Measurements from ENCODE around the gene TRAPPC2L. TPM values are rescaled to one million over a fixed set of nuclear protein-coding genes. Genes with fewer than 3 reads are reported as not detected.

Gene TRAPPC2L
- total RNA-seq, 5 donors from 2014 or later (not counting 1 experiment from before 2014, with no cell fraction given) = 45.6 to 61.1 (median 57.5) TPM

DNA sequence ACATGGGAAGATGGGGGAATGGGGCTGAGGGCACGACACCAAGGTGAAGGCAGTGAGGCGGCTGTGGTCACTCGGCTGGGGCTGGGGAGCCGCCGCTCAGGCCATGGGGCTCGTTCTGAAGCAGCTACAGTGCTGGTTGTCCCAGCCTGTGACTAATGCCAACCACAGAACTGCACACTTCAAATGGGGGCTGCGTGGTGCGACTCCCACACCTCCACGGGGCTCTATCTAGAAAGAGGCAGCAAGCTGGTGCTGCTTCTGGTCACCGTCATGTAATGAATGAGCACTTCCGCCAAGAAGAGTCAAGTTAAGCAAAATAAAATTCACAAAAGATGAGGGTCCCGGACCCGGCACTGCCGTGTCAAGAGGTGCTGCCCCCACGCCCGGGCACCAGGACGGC, 20.1 kb upstream of the TRAPPC2L start:
- no peaks in the 10 kb centered on the region for H3K9me3 Mint-ChIP-seq
- no peaks in the 10 kb centered on the region for H3K4me1 ChIP-seq (ENCODE audit: control insufficient read depth in 1 of 2, extremely low read depth in 1 of 2, insufficient read depth in 2 of 2, low read length in 2 of 2)
- POLR2A ChIA-PET = no interaction called here

DNA sequence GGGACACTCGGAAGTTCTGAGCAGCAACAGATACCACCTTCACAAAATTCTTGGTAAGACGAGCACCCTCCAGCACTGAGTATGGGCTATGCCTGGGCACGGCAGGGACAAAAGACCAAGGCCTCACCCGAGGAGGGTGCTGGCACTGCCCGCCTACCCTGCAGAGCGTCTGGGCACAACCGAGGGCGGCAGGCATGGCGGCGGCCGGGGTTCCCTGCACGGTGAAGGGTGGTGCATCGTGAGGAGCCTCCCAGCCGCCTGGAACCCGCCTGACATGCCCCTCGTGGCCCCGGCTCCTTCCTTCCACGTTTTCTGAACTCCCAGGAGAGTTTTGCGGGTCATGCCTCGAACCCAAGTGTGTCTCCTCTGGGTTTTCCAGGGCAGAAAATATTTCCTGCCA, 19.1 kb upstream of the TRAPPC2L start:
- POLR2A ChIA-PET = no interaction called here
- WGBS (ENCODE audit: insufficient coverage) = 90% methylated on average over 20 of the region's 20 CpGs
- Mint-ChIP-seq H3K4me3 (no peak overlapping the region), H3K27me3 (no peaks in the 10 kb centered on the region), H3K36me3 (peaks cover 7% of the 10 kb centered on the region), H3K27ac (no peak overlapping the region), H3K4me1 (no peaks in the 10 kb centered on the region), H3K9me3 (no peaks in the 10 kb centered on the region)
- H3K9me3 ChIP-seq = no peaks in the 10 kb centered on the region
- DNase-seq (no peak), ATAC-seq (replicated peaks in 1 of 4) (no peak)
- no peak overlapping the region for H3K27ac ChIP-seq (ENCODE audit: low read length)
- H3K4me3 ChIP-seq (ENCODE audit: control insufficient read depth in 1 of 2, extremely low read depth in 1 of 2, low read length in 1 of 2) = no peak overlapping the region
- CTCF ChIA-PET = no interaction called here
- H3K36me3 ChIP-seq (ENCODE audit: control insufficient read depth in 2 of 2, extremely low read depth in 1 of 2, insufficient read depth in 1 of 2, low read length in 1 of 2) = peaks cover 0 to 28% of the 10 kb centered on the region in 2 donors
- H3K27me3 ChIP-seq (replicated peaks in 1 of 2; ENCODE audit: control insufficient read depth in 2 of 2, extremely low read depth in 1 of 2, insufficient read depth in 2 of 2, low read length in 1 of 2) = no peaks in the 10 kb centered on the region
- H3K4me1 ChIP-seq (ENCODE audit: control insufficient read depth in 1 of 2, extremely low read depth in 1 of 2, insufficient read depth in 2 of 2, low read length in 2 of 2) = no peaks in the 10 kb centered on the region

More for the DNA sequence above, 20.1 kb upstream of the TRAPPC2L start:
- H3K27ac Mint-ChIP-seq = no peak overlapping the region
- no peaks in the 10 kb centered on the region for H3K27me3 ChIP-seq (replicated peaks in 1 of 2; ENCODE audit: control insufficient read depth in 2 of 2, extremely low read depth in 1 of 2, insufficient read depth in 2 of 2, low read length in 1 of 2)
- WGBS (ENCODE audit: insufficient coverage) = 79% methylated on average over 14 of the region's 17 CpGs
- H3K4me3 ChIP-seq (ENCODE audit: control insufficient read depth in 1 of 2, extremely low read depth in 1 of 2, low read length in 1 of 2) = no peak overlapping the region
- H3K36me3 ChIP-seq (ENCODE audit: control insufficient read depth in 2 of 2, extremely low read depth in 1 of 2, insufficient read depth in 1 of 2, low read length in 1 of 2) = peaks cover 0 to 26% of the 10 kb centered on the region in 2 donors
- no peaks in the 10 kb centered on the region for H3K4me1 Mint-ChIP-seq
- CTCF ChIA-PET = no interaction called here
- no peak overlapping the region for H3K27ac ChIP-seq (ENCODE audit: low read length)
- no peaks in the 10 kb centered on the region for H3K9me3 ChIP-seq
- no peaks in the 10 kb centered on the region for H3K27me3 Mint-ChIP-seq
- H3K4me3 Mint-ChIP-seq = no peak overlapping the region
- DNase-seq (no peak), ATAC-seq (replicated peaks in 1 of 4) (no peak)
- H3K36me3 Mint-ChIP-seq = peaks cover 7% of the 10 kb centered on the region

DNA sequence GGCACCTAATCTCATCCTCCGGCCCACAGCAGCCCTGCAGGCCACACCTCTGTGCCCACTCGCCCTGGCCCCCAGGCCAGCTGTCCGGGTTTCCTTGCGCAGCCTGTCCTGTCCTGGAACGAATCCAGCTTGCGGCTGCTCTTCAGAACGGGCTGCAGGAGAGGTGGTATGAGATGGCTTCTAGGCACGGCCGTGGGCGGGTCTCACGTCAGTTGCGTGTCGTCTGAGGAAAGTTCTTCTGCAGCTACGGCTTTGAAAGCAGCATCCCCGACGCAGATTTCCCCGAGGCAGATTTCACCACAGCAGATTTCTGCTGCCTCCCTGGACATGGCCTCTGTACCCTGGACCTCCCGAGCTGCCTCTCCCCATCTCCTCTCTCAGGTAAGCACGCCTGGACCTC, 18.4 kb upstream of the TRAPPC2L start:
- no peaks in the 10 kb centered on the region for H3K4me1 Mint-ChIP-seq
- CTCF ChIA-PET = interaction anchor here in 1 of 2 donors (0.7 kb wide), 1 partner anchor 346 kb away, joined by 3 read pairs; no protein-coding TSS in a partner anchor

DNA sequence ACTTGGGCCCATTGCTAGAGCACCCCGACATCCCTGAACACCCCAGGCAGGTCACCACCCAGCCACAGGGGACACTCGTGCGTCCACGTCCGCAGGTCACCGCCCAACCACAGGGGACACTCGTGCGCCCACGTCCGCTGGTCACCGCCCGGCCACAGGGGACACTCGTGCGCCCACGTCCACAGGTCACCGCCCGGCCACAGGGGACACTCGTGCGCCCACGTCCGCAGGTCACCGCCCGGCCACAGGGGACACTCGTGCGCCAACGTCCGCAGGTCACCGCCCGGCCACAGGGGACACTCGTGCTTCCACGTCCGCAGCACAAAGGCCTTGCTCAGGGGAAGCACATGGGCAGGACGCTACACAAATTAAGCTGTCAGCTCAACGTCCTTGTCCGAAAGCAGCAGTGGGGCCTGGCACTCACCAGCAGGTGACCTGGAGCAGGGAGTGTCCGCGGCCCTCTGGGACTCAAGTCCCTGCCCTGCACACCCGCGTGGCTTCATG, 17.8 kb upstream of the TRAPPC2L start:
- Mint-ChIP-seq H3K9me3 (no peaks in the 10 kb centered on the region), H3K36me3 (peaks cover 4% of the 10 kb centered on the region), H3K27me3 (no peaks in the 10 kb centered on the region), H3K4me3 (no peak overlapping the region), H3K4me1 (no peaks in the 10 kb centered on the region), H3K27ac (no peak overlapping the region)
- H3K4me1 ChIP-seq (ENCODE audit: control insufficient read depth in 1 of 2, extremely low read depth in 1 of 2, insufficient read depth in 2 of 2, low read length in 2 of 2) = no peaks in the 10 kb centered on the region
- WGBS (ENCODE audit: insufficient coverage) = 96% methylated on average over 34 of the region's 39 CpGs
- peaks cover 0 to 28% of the 10 kb centered on the region in 2 donors for H3K36me3 ChIP-seq (ENCODE audit: control insufficient read depth in 2 of 2, extremely low read depth in 1 of 2, insufficient read depth in 1 of 2, low read length in 1 of 2)
- ChIA-PET POLR2A (no interaction called here), CTCF (interaction anchor here in 1 of 2 donors (0.7 kb wide), 1 partner anchor 345 kb away, joined by 3 read pairs; no protein-coding TSS in a partner anchor)
- no peak overlapping the region for H3K4me3 ChIP-seq (ENCODE audit: control insufficient read depth in 1 of 2, extremely low read depth in 1 of 2, low read length in 1 of 2)
- no peak overlapping the region for H3K27ac ChIP-seq (ENCODE audit: low read length)
- H3K27me3 ChIP-seq (replicated peaks in 1 of 2; ENCODE audit: control insufficient read depth in 2 of 2, extremely low read depth in 1 of 2, insufficient read depth in 2 of 2, low read length in 1 of 2) = no peaks in the 10 kb centered on the region
- ATAC-seq (replicated peaks in 1 of 4) (no peak), DNase-seq (no peak)
- no peaks in the 10 kb centered on the region for H3K9me3 ChIP-seq

More for the DNA sequence above, 18.4 kb upstream of the TRAPPC2L start:
- Histone ChIP-seq H3K4me3 (ENCODE audit: control insufficient read depth in 1 of 2, extremely low read depth in 1 of 2, low read length in 1 of 2) (no peak overlapping the region), H3K36me3 (ENCODE audit: control insufficient read depth in 2 of 2, extremely low read depth in 1 of 2, insufficient read depth in 1 of 2, low read length in 1 of 2) (peaks cover 0 to 28% of the 10 kb centered on the region in 2 donors), H3K27me3 (replicated peaks in 1 of 2; ENCODE audit: control insufficient read depth in 2 of 2, extremely low read depth in 1 of 2, insufficient read depth in 2 of 2, low read length in 1 of 2) (no peaks in the 10 kb centered on the region), H3K27ac (ENCODE audit: low read length) (no peak overlapping the region), H3K4me1 (ENCODE audit: control insufficient read depth in 1 of 2, extremely low read depth in 1 of 2, insufficient read depth in 2 of 2, low read length in 2 of 2) (no peaks in the 10 kb centered on the region), H3K9me3 (no peaks in the 10 kb centered on the region)
- 89% methylated on average over 14 of the region's 19 CpGs for WGBS (ENCODE audit: insufficient coverage)
- POLR2A ChIA-PET = no interaction called here
- H3K36me3 Mint-ChIP-seq = peaks cover 7% of the 10 kb centered on the region
- no peaks in the 10 kb centered on the region for H3K27me3 Mint-ChIP-seq
- no peak overlapping the region for H3K27ac Mint-ChIP-seq
- no peaks in the 10 kb centered on the region for H3K9me3 Mint-ChIP-seq
- ATAC-seq (replicated peaks in 1 of 4) (no peak), DNase-seq (no peak)
- H3K4me3 Mint-ChIP-seq = no peak overlapping the region

- CTCF ChIA-PET = no interaction called here
- DNase-seq = no peak
- no peaks in the 10 kb centered on the region for H3K9me3 Mint-ChIP-seq
- H3K36me3 Mint-ChIP-seq = peaks cover 4% of the 10 kb centered on the region
- no peak overlapping the region for H3K4me3 ChIP-seq (ENCODE audit: control insufficient read depth in 1 of 2, extremely low read depth in 1 of 2, low read length in 1 of 2)
- no peaks in the 10 kb centered on the region for H3K9me3 ChIP-seq
- H3K36me3 ChIP-seq (ENCODE audit: control insufficient read depth in 2 of 2, extremely low read depth in 1 of 2, insufficient read depth in 1 of 2, low read length in 1 of 2) = peaks cover 0 to 26% of the 10 kb centered on the region in 2 donors
- H3K4me1 ChIP-seq (ENCODE audit: control insufficient read depth in 1 of 2, extremely low read depth in 1 of 2, insufficient read depth in 2 of 2, low read length in 2 of 2) = no peaks in the 10 kb centered on the region
- H3K27ac ChIP-seq (ENCODE audit: low read length) = no peak overlapping the region
- H3K27me3 ChIP-seq (replicated peaks in 1 of 2; ENCODE audit: control insufficient read depth in 2 of 2, extremely low read depth in 1 of 2, insufficient read depth in 2 of 2, low read length in 1 of 2) = no peaks in the 10 kb centered on the region
- 97% methylated on average over 16 of the region's 24 CpGs for WGBS (ENCODE audit: insufficient coverage)
- no peak overlapping the region for H3K27ac Mint-ChIP-seq
- POLR2A ChIA-PET = no interaction called here
- no peaks in the 10 kb centered on the region for H3K4me1 Mint-ChIP-seq
- no peak overlapping the region for H3K4me3 Mint-ChIP-seq
- H3K27me3 Mint-ChIP-seq = no peaks in the 10 kb centered on the region
- no peak for ATAC-seq (replicated peaks in 1 of 4)
Observed at GRCh38 chr16:88839745-88840599, 17.0 kb upstream of the TRAPPC2L start.

- Histone ChIP-seq H3K27ac (ENCODE audit: low read length) (no peak overlapping the region), H3K27me3 (replicated peaks in 1 of 2; ENCODE audit: control insufficient read depth in 2 of 2, extremely low read depth in 1 of 2, insufficient read depth in 2 of 2, low read length in 1 of 2) (no peaks in the 10 kb centered on the region), H3K4me3 (ENCODE audit: control insufficient read depth in 1 of 2, extremely low read depth in 1 of 2, low read length in 1 of 2) (no peak overlapping the region), H3K36me3 (ENCODE audit: control insufficient read depth in 2 of 2, extremely low read depth in 1 of 2, insufficient read depth in 1 of 2, low read length in 1 of 2) (peaks cover 0 to 25% of the 10 kb centered on the region in 2 donors), H3K4me1 (ENCODE audit: control insufficient read depth in 1 of 2, extremely low read depth in 1 of 2, insufficient read depth in 2 of 2, low read length in 2 of 2) (no peaks in the 10 kb centered on the region), H3K9me3 (no peaks in the 10 kb centered on the region)
- ATAC-seq (replicated peaks in 1 of 4) = no peak
- Mint-ChIP-seq H3K27me3 (no peaks in the 10 kb centered on the region), H3K4me1 (no peaks in the 10 kb centered on the region), H3K36me3 (peaks cover 4% of the 10 kb centered on the region), H3K4me3 (no peak overlapping the region), H3K27ac (no peak overlapping the region), H3K9me3 (no peaks in the 10 kb centered on the region)
- DNase-seq = no peak
- ChIA-PET CTCF (no interaction called here), POLR2A (no interaction called here)
- WGBS (ENCODE audit: insufficient coverage) = 97% methylated on average over 30 of the region's 30 CpGs
Observed at GRCh38 chr16:88840600-88841215, 16.2 kb upstream of the TRAPPC2L start.

Data from T-cell (primary cell).